CD4-positive, alpha-beta T cell (primary cell): ENCODE data around the gene MKKS. TPM values are rescaled to one million over a fixed set of nuclear protein-coding genes. Genes with fewer than 3 reads are reported as not detected.

ENCODE experiments used
- ATAC-seq: fragments of 200-7000 bp; cut with Tn5 transposase; one replicate; pipeline ENCODE4 v1.10.0; 2022; ENCODE audit warnings: mild to moderate bottlenecking; ENCODE audit not compliant: poor library complexity
- CTCF ChIA-PET: fragments of 350-600 bp; sonication (Branson Sonifier 250); formaldehyde crosslinking; loops from one replicate; lab custom pipeline; 2021; ENCODE audit warnings: antibody characterized with exemption, inconsistent platforms; lab: Charles Lee
- POLR2A ChIA-PET: fragments of 350-600 bp; sonication (Branson Sonifier 250); formaldehyde crosslinking; loops from one replicate; lab custom pipeline; 2021; ENCODE audit warnings: antibody characterized with exemption, inconsistent platforms; lab: Charles Lee
- DNase-seq, 14 experiments: peaks; one replicate each; pipeline ENCODE4 v3.0.0-alpha.2; 2013 to 2020; ENCODE audit warnings: mixed read lengths in 2 of 14
- H3K27ac ChIP-seq, 2 donors: one replicate each; pipeline versions ENCODE4 v1.5.1 to v1.7.0; 2013; ENCODE audit warnings: low read length in 2 of 2, low read depth in 1 of 2, mild to moderate bottlenecking in 1 of 2
- H3K27me3 ChIP-seq, 2 experiments: 1 replicate in 1 of 2; 2 replicates in 1 of 2; pipeline versions ENCODE4 v1.6.1 to v1.7.0; 2013; ENCODE audit warnings: low read length in 2 of 2, control low read depth in 1 of 2, mild to moderate bottlenecking in 1 of 2, moderate library complexity in 1 of 2; ENCODE audit not compliant: insufficient read depth in 2 of 2, control insufficient read depth in 1 of 2
- H3K36me3 ChIP-seq: one replicate; pipeline ENCODE4 v1.6.1; 2013; ENCODE audit warnings: low read length, control low read depth; ENCODE audit not compliant: insufficient read depth
- H3K4me1 ChIP-seq: one replicate; pipeline ENCODE4 v1.6.1; 2013; ENCODE audit warnings: low read length, control low read depth; ENCODE audit not compliant: insufficient read depth
- H3K4me3 ChIP-seq: one replicate; pipeline ENCODE4 v1.5.1; 2013; ENCODE audit warnings: mild to moderate bottlenecking, low read length, moderate library complexity
- H3K9me3 ChIP-seq, 2 experiments: 1 replicate in 1 of 2; 2 replicates in 1 of 2; pipeline versions ENCODE4 v1.6.1 to v1.7.0; 2013; ENCODE audit warnings: low read length in 2 of 2, mild to moderate bottlenecking in 2 of 2, control low read depth in 1 of 2, moderate library complexity in 1 of 2; ENCODE audit not compliant: control insufficient read depth in 1 of 2, insufficient read depth in 1 of 2
- H3K27ac Mint-ChIP-seq: one replicate; pipeline ENCODE4 v1.8.0; 2020; ENCODE audit warnings: mixed read lengths
- H3K27me3 Mint-ChIP-seq: one replicate; pipeline ENCODE4 v1.8.0; 2021; ENCODE audit warnings: mixed read lengths
- H3K36me3 Mint-ChIP-seq: one replicate; pipeline ENCODE4 v1.8.0; 2021; ENCODE audit warnings: low read depth, mixed read lengths
- H3K4me1 Mint-ChIP-seq: one replicate; pipeline ENCODE4 v1.8.0; 2021; ENCODE audit warnings: low read depth, mixed read lengths
- H3K4me3 Mint-ChIP-seq: one replicate; pipeline ENCODE4 v1.8.0; 2020; ENCODE audit warnings: mild to moderate bottlenecking, mixed read lengths
- H3K9me3 Mint-ChIP-seq: one replicate; pipeline ENCODE4 v1.8.0; 2020; ENCODE audit warnings: mixed read lengths
- intact Hi-C, 2 experiments: fragments of 100-400 bp; cut with DNase I in 1 of 2; cut with micrococcal nuclease in 1 of 2; formaldehyde crosslinking; loops; one replicate each; pipeline versions ENCODE4 v1.15.1 to v1.9.0; 2023 to 2025; cut with DNase I, micrococcal nuclease
- total RNA-seq, 174 experiments: library from RNA in 2 of 174; stranded (reverse) in 2 of 174; gene quantifications; one replicate each; pipeline ENCODE4 v1.2.3 and lab custom pipeline; 2021 to 2026
- TF ChIP-seq, protein P1 (sequence below): fragments of 200-600 bp; IDR thresholded peaks from one replicate; pipeline ENCODE4 v1.8.0; 2022; ENCODE audit warnings: antibody characterized with exemption, mild to moderate bottlenecking

MKKS gene
- total RNA-seq, 2 experiments from 2014 or later = 0.66 to 0.78 TPM

DNA sequence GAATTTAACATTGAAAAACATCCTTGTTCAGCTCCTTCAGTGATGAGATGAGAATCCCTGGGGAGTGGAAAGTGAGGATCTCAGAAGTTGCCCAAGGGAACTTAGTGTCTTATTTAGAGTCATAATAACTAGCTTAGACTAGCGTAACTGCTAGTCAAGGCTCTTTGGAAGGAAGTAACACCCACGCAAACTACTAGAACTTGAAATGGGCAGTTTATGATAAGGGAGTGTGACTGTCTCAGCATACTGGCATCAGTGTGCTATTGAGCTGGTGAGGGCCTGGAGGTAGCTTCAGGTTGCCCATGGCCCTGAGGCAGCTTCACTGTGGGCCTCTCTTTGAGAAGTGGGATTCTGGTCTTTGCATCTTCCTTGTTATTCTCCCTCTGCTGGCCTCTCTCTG, 41.2 kb upstream of the MKKS start:
- POLR2A ChIA-PET = no interaction called here
- ATAC-seq = no peak
- no peaks in the 10 kb centered on the region for H3K27me3 Mint-ChIP-seq
- intact Hi-C loops = loop anchor here in 1 of 2 experiments (10.0 kb wide), 1 partner anchor 730 kb away; no protein-coding TSS in a partner anchor
- H3K27ac Mint-ChIP-seq = no peak overlapping the region
- CTCF ChIA-PET = no interaction called here
- H3K4me3 ChIP-seq = no peak overlapping the region
- no peaks in the 10 kb centered on the region for H3K9me3 Mint-ChIP-seq
- peaks cover 12% of the 10 kb centered on the region for H3K4me1 ChIP-seq
- no peak overlapping the region for H3K27ac ChIP-seq
- H3K27me3 ChIP-seq = no peaks in the 10 kb centered on the region
- no peaks in the 10 kb centered on the region for H3K9me3 ChIP-seq
- TF ChIP-seq, protein P1, sequence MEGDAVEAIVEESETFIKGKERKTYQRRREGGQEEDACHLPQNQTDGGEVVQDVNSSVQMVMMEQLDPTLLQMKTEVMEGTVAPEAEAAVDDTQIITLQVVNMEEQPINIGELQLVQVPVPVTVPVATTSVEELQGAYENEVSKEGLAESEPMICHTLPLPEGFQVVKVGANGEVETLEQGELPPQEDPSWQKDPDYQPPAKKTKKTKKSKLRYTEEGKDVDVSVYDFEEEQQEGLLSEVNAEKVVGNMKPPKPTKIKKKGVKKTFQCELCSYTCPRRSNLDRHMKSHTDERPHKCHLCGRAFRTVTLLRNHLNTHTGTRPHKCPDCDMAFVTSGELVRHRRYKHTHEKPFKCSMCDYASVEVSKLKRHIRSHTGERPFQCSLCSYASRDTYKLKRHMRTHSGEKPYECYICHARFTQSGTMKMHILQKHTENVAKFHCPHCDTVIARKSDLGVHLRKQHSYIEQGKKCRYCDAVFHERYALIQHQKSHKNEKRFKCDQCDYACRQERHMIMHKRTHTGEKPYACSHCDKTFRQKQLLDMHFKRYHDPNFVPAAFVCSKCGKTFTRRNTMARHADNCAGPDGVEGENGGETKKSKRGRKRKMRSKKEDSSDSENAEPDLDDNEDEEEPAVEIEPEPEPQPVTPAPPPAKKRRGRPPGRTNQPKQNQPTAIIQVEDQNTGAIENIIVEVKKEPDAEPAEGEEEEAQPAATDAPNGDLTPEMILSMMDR = no peak
- H3K4me3 Mint-ChIP-seq = no peak overlapping the region
- H3K36me3 Mint-ChIP-seq = peaks cover 5% of the 10 kb centered on the region
- DNase-seq = no peak
- H3K4me1 Mint-ChIP-seq = peaks cover 20% of the 10 kb centered on the region
- H3K36me3 ChIP-seq = no peaks in the 10 kb centered on the region

DNA sequence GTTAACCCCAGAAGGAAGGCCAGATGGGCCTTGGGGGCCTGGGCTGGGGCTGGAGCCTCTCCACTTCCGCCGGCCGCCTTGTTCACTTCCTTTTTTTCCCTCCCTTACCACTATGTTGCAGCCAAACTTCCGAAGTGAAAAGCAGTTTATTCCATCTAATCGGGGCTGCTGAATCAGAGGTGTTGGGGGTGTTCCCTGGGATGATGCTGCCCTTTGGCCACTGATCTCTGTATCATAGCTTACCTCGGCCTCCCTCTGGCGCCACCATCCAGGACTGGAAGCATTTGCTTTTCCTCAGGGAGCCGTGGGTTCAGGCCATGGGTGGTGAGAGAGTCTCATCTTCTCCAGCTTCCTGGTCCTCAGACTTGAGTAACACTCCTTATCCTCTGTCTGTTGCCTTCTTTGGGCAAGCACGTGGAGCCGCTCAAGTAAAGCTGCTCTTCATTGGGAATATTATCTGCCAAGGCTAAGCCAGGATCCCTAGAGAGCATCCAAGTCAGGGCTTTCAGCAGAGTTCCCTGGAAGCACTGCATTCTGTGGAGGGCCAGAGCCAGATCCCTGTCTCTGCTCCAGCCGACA, 40.7 kb upstream of the MKKS start:
- H3K9me3 Mint-ChIP-seq = no peaks in the 10 kb centered on the region
- H3K4me1 Mint-ChIP-seq = peaks cover 20% of the 10 kb centered on the region
- ChIA-PET CTCF (no interaction called here), POLR2A (no interaction called here)
- peaks cover 5% of the 10 kb centered on the region for H3K36me3 Mint-ChIP-seq
- H3K4me3 ChIP-seq = no peak overlapping the region
- intact Hi-C loops = loop anchor here in 1 of 2 experiments (10.0 kb wide), 1 partner anchor 730 kb away; no protein-coding TSS in a partner anchor
- ATAC-seq = no peak
- H3K27ac Mint-ChIP-seq = no peak overlapping the region
- H3K27me3 Mint-ChIP-seq = no peaks in the 10 kb centered on the region
- no peaks in the 10 kb centered on the region for H3K9me3 ChIP-seq
- TF ChIP-seq, protein P1 = no peak
- peak in 1 of 14 experiments; percentile 15 for DNase-seq
- H3K27ac ChIP-seq = no peak overlapping the region
- H3K27me3 ChIP-seq = no peaks in the 10 kb centered on the region
- H3K4me1 ChIP-seq = peaks cover 12% of the 10 kb centered on the region
- H3K4me3 Mint-ChIP-seq = no peak overlapping the region
- H3K36me3 ChIP-seq = no peaks in the 10 kb centered on the region

DNA sequence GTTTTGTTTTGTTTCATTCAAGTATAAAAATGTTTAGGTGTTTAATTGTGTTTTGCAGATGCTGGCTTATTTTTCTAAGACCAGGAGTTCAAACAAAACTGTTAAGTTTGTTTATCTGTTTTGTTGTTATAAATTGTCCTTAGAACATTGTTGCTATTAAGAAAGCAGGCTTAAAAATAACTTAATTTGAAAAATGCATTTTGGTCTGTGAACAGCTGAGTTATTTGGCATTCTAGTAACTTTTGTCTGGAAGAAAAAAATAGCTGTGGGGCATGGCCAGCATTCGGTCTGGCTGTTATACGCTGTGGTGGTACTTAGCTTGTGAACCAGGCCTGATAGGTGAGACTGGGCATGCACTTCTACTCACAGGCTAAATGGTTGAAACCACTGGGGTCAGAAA, 38.8 kb upstream of the MKKS start:
- Mint-ChIP-seq H3K27me3 (no peaks in the 10 kb centered on the region), H3K4me3 (no peak overlapping the region), H3K27ac (no peak overlapping the region), H3K9me3 (no peaks in the 10 kb centered on the region), H3K36me3 (peaks cover 5% of the 10 kb centered on the region), H3K4me1 (peaks cover 26% of the 10 kb centered on the region)
- DNase-seq (no peak), ATAC-seq (no peak)
- POLR2A ChIA-PET = interaction anchor here (1.1 kb wide), 1 partner anchor 38 kb away, joined by 3 read pairs; the partner anchor contains the start of genes MKKS and SLX4IP
- intact Hi-C loops = loop anchor here in 1 of 2 experiments (10.0 kb wide), 1 partner anchor 732 kb away; no protein-coding TSS in a partner anchor
- TF ChIP-seq, protein P1 = no peak
- CTCF ChIA-PET = no interaction called here
- peaks cover 12% of the 10 kb centered on the region for H3K4me1 ChIP-seq
- no peaks in the 10 kb centered on the region for H3K27me3 ChIP-seq
- no peaks in the 10 kb centered on the region for H3K9me3 ChIP-seq
- no peak overlapping the region for H3K27ac ChIP-seq
- H3K36me3 ChIP-seq = no peaks in the 10 kb centered on the region
- no peak overlapping the region for H3K4me3 ChIP-seq
